Mesenchymal stem cell (in vitro differentiated cells and primary cell): ENCODE data around the gene CDADC1.

Source experiments
- DNase-seq: peaks from one replicate; pipeline ENCODE4 v3.0.0-alpha.2; 2013
- H2AFZ ChIP-seq: one replicate; pipeline ENCODE4 v1.6.1; 2013; ENCODE audit warnings: low read depth, mild to moderate bottlenecking, control low read depth, inconsistent platforms, low read length, moderate library complexity
- H2AK5ac ChIP-seq: 2 replicates; pipeline ENCODE4 v1.6.1; 2013; ENCODE audit warnings: low read length, moderate library complexity, mild to moderate bottlenecking, inconsistent platforms; ENCODE audit not compliant: severe bottlenecking
- H2BK120ac ChIP-seq: one replicate; pipeline ENCODE4 v1.6.1; 2013; ENCODE audit warnings: low read depth, mild to moderate bottlenecking, inconsistent platforms, low read length, moderate library complexity
- H2BK12ac ChIP-seq, 2 experiments: one replicate each; pipeline ENCODE4 v1.6.1; 2013; ENCODE audit warnings: inconsistent platforms in 2 of 2, low read length in 2 of 2, mild to moderate bottlenecking in 2 of 2, moderate library complexity in 2 of 2, control low read depth in 1 of 2
- H2BK15ac ChIP-seq: one replicate; pipeline ENCODE4 v1.6.1; 2013; ENCODE audit warnings: mild to moderate bottlenecking, low read depth, inconsistent platforms; ENCODE audit not compliant: poor library complexity, severe bottlenecking
- H2BK5ac ChIP-seq: 2 replicates; pipeline ENCODE4 v1.6.1; 2013; ENCODE audit warnings: low read depth, mild to moderate bottlenecking, low read length, control low read depth, inconsistent platforms; ENCODE audit not compliant: poor library complexity, severe bottlenecking
- H3K14ac ChIP-seq, 2 experiments: one replicate each; pipeline ENCODE4 v1.6.1; 2013; ENCODE audit warnings: inconsistent platforms in 2 of 2, low read length in 2 of 2, control low read depth in 1 of 2, mild to moderate bottlenecking in 1 of 2, moderate library complexity in 1 of 2
- H3K18ac ChIP-seq, 2 experiments: one replicate each; pipeline ENCODE4 v1.6.1; 2013; ENCODE audit warnings: inconsistent platforms in 2 of 2, low read length in 2 of 2, control low read depth in 1 of 2, low read depth in 1 of 2, mild to moderate bottlenecking in 1 of 2
- H3K23ac ChIP-seq, 2 experiments: one replicate each; pipeline ENCODE4 v1.6.1; 2013; ENCODE audit warnings: inconsistent platforms in 2 of 2, low read length in 2 of 2, mild to moderate bottlenecking in 2 of 2, moderate library complexity in 2 of 2, control low read depth in 1 of 2
- H3K27ac ChIP-seq: 2 replicates; pipeline ENCODE4 v1.5.1; 2013; ENCODE audit warnings: mild to moderate bottlenecking, moderate library complexity, low read length, control low read depth, inconsistent platforms; ENCODE audit not compliant: poor library complexity, severe bottlenecking
- H3K27me3 ChIP-seq, 2 experiments: 2 replicates each; pipeline versions ENCODE4 v1.6.1 to v1.7.0; 2013; ENCODE audit warnings: low read length in 2 of 2, mild to moderate bottlenecking in 2 of 2, moderate library complexity in 2 of 2, control low read depth in 1 of 2, inconsistent platforms in 1 of 2; ENCODE audit not compliant: control insufficient read depth in 1 of 2, insufficient read depth in 1 of 2
- H3K36me3 ChIP-seq, 2 experiments: 2 replicates each; pipeline versions ENCODE4 v1.6.1 to v1.7.0; 2013; ENCODE audit warnings: low read length in 2 of 2, control low read depth in 1 of 2, inconsistent platforms in 1 of 2, low read depth in 1 of 2, mild to moderate bottlenecking in 1 of 2; ENCODE audit not compliant: insufficient read depth in 2 of 2, control insufficient read depth in 1 of 2
- H3K4ac ChIP-seq, 2 experiments: one replicate each; pipeline ENCODE4 v1.6.1; 2013; ENCODE audit warnings: inconsistent platforms in 2 of 2, low read length in 2 of 2, mild to moderate bottlenecking in 2 of 2, moderate library complexity in 2 of 2, control low read depth in 1 of 2, low read depth in 1 of 2
- H3K4me1 ChIP-seq: 2 replicates; pipeline ENCODE4 v1.6.1; 2013; ENCODE audit warnings: low read depth, low read length, control low read depth; ENCODE audit not compliant: control insufficient read depth, insufficient read depth
- H3K4me2 ChIP-seq: 2 replicates; pipeline ENCODE4 v1.6.1; 2013; ENCODE audit warnings: low read length, mild to moderate bottlenecking, inconsistent platforms; ENCODE audit not compliant: poor library complexity, severe bottlenecking
- H3K4me3 ChIP-seq, 2 experiments: 2 replicates each; pipeline versions ENCODE4 v1.5.1 to v1.7.0; 2013; ENCODE audit warnings: low read length in 2 of 2, mild to moderate bottlenecking in 2 of 2, control low read depth in 1 of 2, low read depth in 1 of 2; ENCODE audit not compliant: insufficient read depth in 1 of 2
- H3K79me1 ChIP-seq: replicated peaks from 2 replicates; pipeline ENCODE4 v1.6.1; 2013; ENCODE audit warnings: mild to moderate bottlenecking, control low read depth, low read length, inconsistent platforms; ENCODE audit not compliant: poor library complexity, severe bottlenecking
- H3K9ac ChIP-seq: 2 replicates; pipeline ENCODE4 v1.7.0; 2013; ENCODE audit warnings: mild to moderate bottlenecking, low read length, moderate library complexity
- H3K9me3 ChIP-seq: 2 replicates; pipeline ENCODE4 v1.7.0; 2013; ENCODE audit warnings: mild to moderate bottlenecking, low read length; ENCODE audit not compliant: control insufficient read depth
- H4K8ac ChIP-seq: one replicate; pipeline ENCODE4 v1.6.1; 2013; ENCODE audit warnings: inconsistent platforms, mild to moderate bottlenecking, low read length, moderate library complexity
- H4K91ac ChIP-seq: one replicate; pipeline ENCODE4 v1.6.1; 2013; ENCODE audit warnings: mild to moderate bottlenecking, low read length, inconsistent platforms
- WGBS: methylation state at CpG from one replicate; pipeline ENCODE4 v1.1.7; 2013; ENCODE audit warnings: mixed read lengths; 5-methylcytosine and 5-hydroxymethylcytosine counted together

Gene CDADC1

DNA sequence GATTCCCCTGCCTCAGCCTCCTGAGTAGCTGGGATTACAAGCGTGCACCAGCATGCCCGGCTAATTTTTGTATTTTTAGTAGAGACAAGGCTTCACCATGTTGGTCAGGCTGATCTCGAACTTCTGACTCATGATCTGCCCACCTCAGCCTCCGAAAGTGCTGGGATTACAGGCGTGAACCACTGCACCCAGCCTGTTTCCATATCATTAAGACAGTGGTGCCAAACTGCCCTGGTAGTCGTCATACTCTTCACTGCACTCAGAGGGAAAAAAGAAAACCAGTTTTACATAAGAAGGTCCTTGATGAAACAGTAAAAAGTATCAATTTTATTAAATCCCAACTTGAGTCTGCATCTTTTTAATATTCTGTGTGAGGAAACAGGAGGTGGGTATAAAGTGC lies 14.9 kb downstream of the CDADC1 start:
- no peak overlapping the region for H3K14ac ChIP-seq
- no peaks in the 10 kb centered on the region for H3K4me1 ChIP-seq
- no peaks in the 10 kb centered on the region for H3K27me3 ChIP-seq
- H3K4me3 ChIP-seq, result no peak overlapping the region
- peaks cover 6 to 52% of the 10 kb centered on the region in 2 experiments for H3K36me3 ChIP-seq
- H3K4ac ChIP-seq, result no peak overlapping the region
- H3K4me2 ChIP-seq, result no peak overlapping the region
- no peak overlapping the region for H4K8ac ChIP-seq
- no peak overlapping the region for H3K18ac ChIP-seq
- no peak overlapping the region for H2AK5ac ChIP-seq
- H3K79me1 ChIP-seq, result no peaks in the 10 kb centered on the region
- H2BK12ac ChIP-seq, result no peak overlapping the region
- WGBS, result 92% methylated on average over 6 of the region's 6 CpGs
- H3K9me3 ChIP-seq, result no peaks in the 10 kb centered on the region
- H2BK15ac ChIP-seq, result no peak overlapping the region
- H2BK5ac ChIP-seq, result no peak overlapping the region
- no peak overlapping the region for H3K23ac ChIP-seq
- H4K91ac ChIP-seq, result no peak overlapping the region
- no peak overlapping the region for H3K27ac ChIP-seq
- no peak overlapping the region for H2AFZ ChIP-seq
- no peak overlapping the region for H2BK120ac ChIP-seq
- no peak overlapping the region for H3K9ac ChIP-seq
- no peak for DNase-seq

DNA sequence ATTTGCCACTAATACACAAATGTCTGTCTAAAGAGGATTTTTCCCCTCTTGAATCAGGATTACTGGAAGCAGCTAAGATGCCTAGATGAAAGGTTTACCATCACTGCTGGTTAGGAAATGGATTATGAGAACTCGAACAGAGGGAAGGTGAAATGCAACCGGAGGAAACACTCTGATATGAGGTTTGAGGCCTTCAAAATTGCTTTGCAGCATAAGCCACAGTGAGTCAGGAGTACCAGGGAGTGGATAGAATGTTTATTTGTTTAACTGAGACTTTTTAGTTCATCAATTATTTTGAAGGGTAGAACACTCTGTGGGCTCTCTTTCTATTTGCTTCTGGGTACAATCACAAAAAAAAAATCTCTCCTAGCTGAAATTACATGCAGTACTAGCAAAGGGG lies 18.1 kb downstream of the CDADC1 start:
- Histone ChIP-seq H3K27me3 (no peaks in the 10 kb centered on the region), H3K79me1 (no peaks in the 10 kb centered on the region), H3K9me3 (no peaks in the 10 kb centered on the region), H3K4me2 (no peak overlapping the region), H2AK5ac (no peak overlapping the region), H2BK5ac (no peak overlapping the region), H3K36me3 (peaks cover 3 to 43% of the 10 kb centered on the region in 2 experiments), H2BK120ac (no peak overlapping the region), H3K27ac (no peak overlapping the region), H3K9ac (peak overlapping the region; percentile 6), H3K4me3 (no peak overlapping the region), H3K14ac (no peak overlapping the region), H4K8ac (no peak overlapping the region), H2BK12ac (no peak overlapping the region), H3K23ac (no peak overlapping the region), H3K4ac (no peak overlapping the region), H2BK15ac (no peak overlapping the region), H2AFZ (no peak overlapping the region), H4K91ac (no peak overlapping the region), H3K18ac (no peak overlapping the region), H3K4me1 (no peaks in the 10 kb centered on the region)
- peak; percentile 35 for DNase-seq
- 41% methylated on average over 2 of the region's 2 CpGs for WGBS

DNA sequence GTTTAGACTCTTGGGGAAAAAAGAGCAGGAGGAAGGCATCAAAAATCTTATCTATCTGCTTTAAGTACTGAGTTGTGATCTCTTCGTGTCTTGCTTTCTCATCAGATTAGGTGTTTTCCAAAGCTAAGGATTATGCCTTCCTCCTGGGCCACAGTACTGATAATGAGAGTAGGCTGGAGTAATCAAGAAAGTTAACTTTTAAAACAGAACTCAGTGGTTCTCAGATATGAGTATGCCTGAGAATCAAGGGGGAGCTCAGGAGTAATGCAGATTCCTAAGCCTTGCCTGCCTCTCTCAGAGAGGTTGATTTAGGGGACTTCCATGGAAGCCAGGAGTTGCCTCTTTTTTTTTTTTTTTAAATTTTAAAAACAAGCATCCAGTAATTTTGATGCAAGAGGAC lies 23.5 kb downstream of the CDADC1 start:
- no peak overlapping the region for H3K27ac ChIP-seq
- WGBS, result 87% methylated on average over 1 of the region's 1 CpG
- H4K8ac ChIP-seq, result no peak overlapping the region
- H3K4me2 ChIP-seq, result no peak overlapping the region
- H3K79me1 ChIP-seq, result no peaks in the 10 kb centered on the region
- no peak overlapping the region for H3K14ac ChIP-seq
- no peak overlapping the region for H2BK12ac ChIP-seq
- H3K9me3 ChIP-seq, result no peaks in the 10 kb centered on the region
- H3K9ac ChIP-seq, result no peak overlapping the region
- H2AK5ac ChIP-seq, result no peak overlapping the region
- H4K91ac ChIP-seq, result no peak overlapping the region
- H3K27me3 ChIP-seq, result no peaks in the 10 kb centered on the region
- H2BK120ac ChIP-seq, result no peak overlapping the region
- H3K18ac ChIP-seq, result no peak overlapping the region
- no peak overlapping the region for H3K4ac ChIP-seq
- no peak overlapping the region for H3K4me3 ChIP-seq
- no peak overlapping the region for H3K23ac ChIP-seq
- H2BK5ac ChIP-seq, result no peak overlapping the region
- no peaks in the 10 kb centered on the region for H3K4me1 ChIP-seq
- H2BK15ac ChIP-seq, result no peak overlapping the region
- H3K36me3 ChIP-seq, result peaks cover 0 to 20% of the 10 kb centered on the region in 2 experiments
- no peak for DNase-seq
- H2AFZ ChIP-seq, result no peak overlapping the region

DNA sequence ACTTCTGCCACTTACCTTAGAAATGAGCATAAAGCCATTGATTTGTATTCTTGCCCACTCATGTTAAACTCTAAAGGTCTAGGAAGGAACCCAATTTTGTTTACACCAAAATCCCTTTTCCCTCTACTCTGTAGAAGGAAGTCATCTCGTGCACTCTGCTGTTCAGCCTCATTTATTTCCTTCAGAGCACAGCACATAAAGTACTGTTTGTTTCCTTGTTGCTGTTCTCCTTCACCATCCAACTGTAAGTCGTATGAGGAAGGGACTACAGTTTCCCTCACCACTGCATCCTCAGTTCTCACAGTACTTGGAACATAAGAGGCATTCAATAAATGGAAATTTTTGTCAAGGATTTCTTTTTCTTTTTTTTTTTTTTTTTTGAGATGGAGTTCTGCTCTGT lies 24.6 kb downstream of the CDADC1 start:
- no peaks in the 10 kb centered on the region for H3K9me3 ChIP-seq
- no peak overlapping the region for H2AFZ ChIP-seq
- H3K9ac ChIP-seq, result no peak overlapping the region
- H4K8ac ChIP-seq, result no peak overlapping the region
- H2BK12ac ChIP-seq, result no peak overlapping the region
- no peak overlapping the region for H3K4me2 ChIP-seq
- no peaks in the 10 kb centered on the region for H3K79me1 ChIP-seq
- 36% methylated on average over 1 of the region's 2 CpGs for WGBS
- H4K91ac ChIP-seq, result no peak overlapping the region
- no peak overlapping the region for H2BK120ac ChIP-seq
- H3K4me1 ChIP-seq, result no peaks in the 10 kb centered on the region
- no peaks in the 10 kb centered on the region for H3K27me3 ChIP-seq
- no peak overlapping the region for H2BK15ac ChIP-seq
- no peak overlapping the region for H2AK5ac ChIP-seq
- peaks cover 0 to 12% of the 10 kb centered on the region in 2 experiments for H3K36me3 ChIP-seq
- H3K23ac ChIP-seq, result no peak overlapping the region
- no peak overlapping the region for H3K18ac ChIP-seq
- no peak overlapping the region for H3K27ac ChIP-seq
- no peak for DNase-seq
- no peak overlapping the region for H3K4ac ChIP-seq
- no peak overlapping the region for H3K4me3 ChIP-seq
- H3K14ac ChIP-seq, result no peak overlapping the region
- no peak overlapping the region for H2BK5ac ChIP-seq
